ENCODE data around the gene TENM4.

The TENM4 gene

DNA sequence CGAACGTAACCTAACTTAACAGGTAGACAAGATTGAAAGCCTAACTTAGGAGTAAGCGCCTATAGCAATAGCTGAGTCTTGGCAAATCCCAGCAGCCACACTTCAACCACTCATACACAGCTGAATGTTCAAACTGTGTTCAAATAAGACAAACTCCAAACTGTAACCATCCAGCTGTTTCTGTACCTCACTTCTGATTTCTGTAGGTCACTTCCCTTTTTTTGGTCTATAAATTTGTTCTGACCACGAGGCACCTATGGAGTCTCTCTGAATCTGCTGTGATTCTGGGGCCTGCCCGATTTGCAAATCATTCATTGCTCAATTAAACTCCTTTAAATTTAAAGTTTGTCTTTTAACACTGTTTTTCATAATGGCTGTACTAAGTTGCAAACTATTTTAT is 8.2 kb upstream of the TENM4 start:
- DNase-seq (ENCODE audit: low read depth in 3 of 3): no peak

- DNase-seq (ENCODE audit: low read depth in 3 of 3): no peak
Measured at GRCh38 chr11:79447038-79447786, 6.4 kb upstream of the TENM4 start.

- no peak for DNase-seq (ENCODE audit: low read depth in 3 of 3)
Measured at GRCh38 chr11:79444923-79445322, 4.1 kb upstream of the TENM4 start.

DNA sequence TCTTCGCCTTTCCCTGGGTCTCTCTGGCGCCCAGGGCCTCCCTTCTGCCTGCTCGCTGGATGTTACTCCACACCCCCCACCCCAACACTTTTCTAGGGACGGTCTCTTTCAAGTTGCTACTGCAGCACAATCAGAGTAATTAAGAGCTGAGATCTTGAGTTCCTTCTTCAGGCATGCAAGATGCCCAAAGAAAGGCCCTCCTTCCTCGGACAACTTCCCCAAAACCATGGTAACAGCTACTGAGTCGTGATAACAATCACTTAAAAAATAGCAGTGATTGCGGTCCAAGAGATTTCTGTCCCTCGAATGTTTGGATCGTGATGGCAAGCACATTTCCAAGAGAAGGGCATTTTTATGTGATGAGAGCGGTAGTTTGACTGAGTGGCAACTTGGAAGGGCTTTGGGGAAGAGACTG is 638 bp upstream of the TENM4 start:
- DNase-seq (ENCODE audit: low read depth in 3 of 3): no peak

- DNase-seq (ENCODE audit: low read depth in 3 of 3): no peak
Measured at GRCh38 chr11:79439886-79440570, 802 bp downstream of the TENM4 start.

DNA sequence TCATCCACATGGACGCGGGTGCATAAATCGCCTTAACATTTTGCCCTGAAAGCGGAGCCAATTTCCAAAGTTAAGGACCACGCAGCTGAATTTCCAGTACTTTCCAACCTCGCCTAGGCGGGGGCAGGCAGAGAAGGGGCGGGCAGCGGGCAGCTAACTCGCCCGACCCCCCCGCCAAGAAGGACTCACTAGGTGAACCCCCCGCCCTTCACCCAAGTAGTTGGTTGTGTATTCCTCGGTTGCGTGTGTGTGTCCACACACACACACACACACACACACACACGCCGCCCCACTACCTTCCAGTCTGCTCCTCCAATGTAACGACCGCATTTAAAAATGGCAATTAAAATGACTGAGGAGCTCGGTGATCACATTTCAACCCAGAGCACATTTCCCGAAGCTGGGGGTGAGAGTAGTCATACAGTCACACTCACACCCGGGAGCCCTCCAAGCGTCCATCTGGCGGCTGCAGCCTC is 1.4 kb downstream of the TENM4 start:
- no peak for DNase-seq (ENCODE audit: low read depth in 3 of 3)

DNA sequence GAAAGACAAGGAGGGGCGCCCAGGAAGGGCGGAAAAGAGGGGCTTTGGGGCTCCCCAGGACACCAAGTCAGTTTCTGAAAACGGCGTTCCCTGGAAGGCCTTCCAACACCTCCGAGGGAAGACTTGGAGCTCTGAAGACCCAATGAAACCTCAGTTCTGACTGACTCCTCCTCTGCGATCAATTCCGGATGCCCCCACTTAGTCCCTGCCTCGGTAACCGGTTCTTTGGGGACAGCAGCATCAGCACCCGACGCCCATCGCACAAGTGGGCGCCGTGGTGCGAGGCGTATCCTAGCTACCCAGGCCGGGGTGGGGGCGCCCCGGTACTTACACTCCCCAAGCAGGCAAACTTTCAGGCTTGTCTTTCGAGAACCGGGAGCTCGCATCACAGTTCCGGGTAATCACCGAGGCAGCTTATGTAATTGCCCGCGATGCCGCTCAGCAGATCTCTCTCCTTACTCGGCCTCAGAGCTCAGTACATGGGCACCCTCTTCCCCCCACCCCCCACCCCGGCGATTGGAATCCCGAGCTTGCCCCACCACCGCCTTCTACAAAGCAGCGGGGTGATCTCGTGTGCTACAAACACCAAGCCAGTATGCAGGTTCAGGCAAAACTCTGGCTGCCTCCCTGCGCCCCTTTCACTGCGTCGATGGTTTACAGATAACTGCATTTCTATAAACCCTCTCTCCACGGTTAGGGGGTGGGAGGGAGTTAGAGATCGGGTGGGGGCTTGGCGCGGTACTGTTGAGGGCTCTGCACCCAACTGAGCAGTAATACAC is 2.0 kb downstream of the TENM4 start:
- no peak for DNase-seq (ENCODE audit: low read depth in 3 of 3)

GRCh38 chr11:79437981-79438630 is 2.7 kb downstream of the TENM4 start:
- no peak for DNase-seq (ENCODE audit: low read depth in 3 of 3)

GRCh38 chr11:79437278-79437980 is 3.4 kb downstream of the TENM4 start:
- DNase-seq (ENCODE audit: low read depth in 3 of 3): no peak

- no peak for DNase-seq (ENCODE audit: low read depth in 3 of 3)
Measured at GRCh38 chr11:79436919-79437277, 3.9 kb downstream of the TENM4 start.

DNA sequence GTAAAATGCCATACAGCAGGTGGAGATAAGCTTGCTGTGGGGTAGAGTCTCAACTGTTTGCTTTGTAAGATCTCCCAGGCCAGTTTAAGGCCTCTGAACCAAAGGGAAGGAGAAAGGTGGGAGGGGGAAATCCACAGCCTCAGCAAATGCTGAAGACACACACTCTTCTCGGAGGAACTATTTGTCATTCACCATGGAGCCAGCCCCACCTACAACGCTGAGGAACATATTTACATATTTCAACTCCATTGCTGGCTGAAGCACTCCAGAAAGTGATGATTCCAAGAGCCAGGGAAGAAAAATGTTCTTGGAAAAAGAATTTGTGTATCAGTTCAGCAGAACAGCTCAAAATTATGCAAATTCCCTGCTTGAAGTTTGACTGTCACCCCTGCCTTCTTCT is 6.5 kb downstream of the TENM4 start:
- DNase-seq (ENCODE audit: low read depth in 3 of 3): no peak

- no peak for DNase-seq (ENCODE audit: low read depth in 3 of 3)
Measured at GRCh38 chr11:79432138-79432537, 8.7 kb downstream of the TENM4 start.

GRCh38 chr11:79431535-79431934 is 9.3 kb downstream of the TENM4 start:
- no peak for DNase-seq (ENCODE audit: low read depth in 3 of 3)

- no peak for DNase-seq (ENCODE audit: low read depth in 3 of 3)
Measured at GRCh38 chr11:79430280-79430679, 10.6 kb downstream of the TENM4 start.

GRCh38 chr11:79428406-79428805 is 12.4 kb downstream of the TENM4 start:
- no peak for DNase-seq (ENCODE audit: low read depth in 3 of 3)

DNA sequence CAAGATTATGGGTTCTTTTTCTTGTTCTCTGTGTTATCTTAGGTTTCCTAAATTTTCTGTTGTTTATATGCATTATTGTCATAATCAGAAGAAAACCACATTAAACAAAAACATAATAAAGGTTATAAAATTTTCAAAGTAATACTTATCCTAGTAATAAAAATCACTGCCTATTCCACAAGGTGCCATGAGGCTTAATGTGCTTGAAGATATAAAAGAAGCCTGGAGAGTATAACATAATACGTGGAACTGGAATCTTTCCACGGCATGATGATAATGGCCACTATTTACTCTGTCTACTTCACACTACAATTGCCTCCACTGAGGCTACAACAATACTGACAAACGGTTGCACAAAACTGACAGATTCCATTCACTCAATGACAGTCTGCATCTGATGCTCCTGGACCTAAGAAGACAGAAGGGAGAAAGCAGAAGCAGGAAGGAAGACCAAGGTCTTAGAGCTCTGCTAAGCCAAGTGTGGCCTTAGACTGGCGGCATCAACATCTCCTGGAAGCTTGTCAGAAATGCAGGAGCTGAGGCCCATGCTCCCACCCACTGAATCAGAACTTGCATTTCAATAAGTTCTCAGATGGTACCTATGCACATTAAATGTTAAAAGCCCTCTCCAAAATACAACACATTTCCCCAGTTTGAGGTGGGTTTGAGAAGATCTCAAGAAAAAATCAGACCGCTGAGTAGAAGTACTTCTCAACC is 13.1 kb downstream of the TENM4 start:
- DNase-seq (ENCODE audit: low read depth in 3 of 3): no peak

DNA sequence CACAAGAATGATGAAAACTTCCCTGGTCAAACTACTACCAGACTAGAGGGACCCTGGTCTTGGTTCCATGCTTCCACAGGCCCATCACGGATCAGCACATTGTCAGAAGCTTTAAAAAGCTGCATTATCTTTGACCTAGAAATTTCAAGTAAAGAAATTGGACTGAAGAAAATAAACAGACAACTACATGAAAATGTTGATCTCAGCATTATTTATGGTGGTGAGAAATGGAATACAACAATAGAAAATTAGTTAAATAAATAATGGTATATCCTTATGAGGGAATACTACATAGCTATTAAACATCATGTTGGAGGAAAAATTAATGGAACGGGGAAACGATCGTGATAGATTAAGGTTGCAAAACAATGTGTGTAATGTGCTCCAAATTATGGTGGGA is 13.7 kb downstream of the TENM4 start:
- DNase-seq (ENCODE audit: low read depth in 3 of 3): no peak

GRCh38 chr11:79425463-79425862 is 15.4 kb downstream of the TENM4 start:
- DNase-seq (ENCODE audit: low read depth in 3 of 3): no peak

- no peak for DNase-seq (ENCODE audit: low read depth in 3 of 3)
Measured at GRCh38 chr11:79423736-79424135, 17.1 kb downstream of the TENM4 start.

GRCh38 chr11:79422866-79423265 is 18.0 kb downstream of the TENM4 start:
- no peak for DNase-seq (ENCODE audit: low read depth in 3 of 3)

GRCh38 chr11:79421820-79422219 is 19.0 kb downstream of the TENM4 start:
- no peak for DNase-seq (ENCODE audit: low read depth in 3 of 3)

All from stimulated activated CD4-positive, alpha-beta T cell treated with anti-CD3 and anti-CD28 coated beads, TNF-alpha, amount 100 ng/mL, for 24 hours (primary cell).